ENCODE measurements around the gene PTGR3.
"Not testable (repeated sequence)": the region's sequence is repeated elsewhere in the genome, so short reads cannot be mapped to it uniquely, and the experiment has no call there.

PTGR3 gene

DNA sequence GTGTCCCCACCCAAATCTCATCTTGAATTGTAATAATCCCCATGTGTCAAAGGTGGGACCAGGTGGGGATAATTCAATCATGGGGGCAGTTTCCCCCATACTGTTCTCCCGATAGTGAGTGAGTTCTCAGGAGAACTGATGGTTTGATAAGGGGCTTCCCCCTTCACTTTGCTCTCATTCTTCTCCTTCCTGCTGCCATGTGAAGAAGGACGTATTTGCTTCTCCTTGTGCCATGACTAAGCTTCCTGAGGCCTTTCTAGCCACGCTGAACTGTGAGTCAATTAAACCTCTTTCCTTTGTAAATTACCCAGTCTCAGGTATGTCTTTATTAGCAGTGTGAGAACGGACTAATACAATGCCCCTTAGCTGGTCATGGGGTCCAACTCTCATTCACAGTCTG, 21.2 kb downstream of the PTGR3 start:
- H3K4me3 ChIP-seq (ENCODE audit: low read depth in 1 of 2, low read length in 2 of 2); H3K9ac ChIP-seq (ENCODE audit: low read depth in 1 of 2, low read length in 2 of 2); H3K36me3 ChIP-seq (ENCODE audit: control insufficient read depth in 1 of 2, insufficient read depth in 2 of 2, low read length in 2 of 2); H3K27ac ChIP-seq (ENCODE audit: low read depth, low read length); H3K4me1 ChIP-seq (ENCODE audit: control insufficient read depth in 1 of 2, insufficient read depth in 2 of 2, low read length in 2 of 2); H3K27me3 ChIP-seq (ENCODE audit: control insufficient read depth in 1 of 2, insufficient read depth in 2 of 2, low read length in 2 of 2); H3K9me3 ChIP-seq (ENCODE audit: control insufficient read depth in 1 of 2, low read length in 2 of 2): not testable (repeated sequence)

DNA sequence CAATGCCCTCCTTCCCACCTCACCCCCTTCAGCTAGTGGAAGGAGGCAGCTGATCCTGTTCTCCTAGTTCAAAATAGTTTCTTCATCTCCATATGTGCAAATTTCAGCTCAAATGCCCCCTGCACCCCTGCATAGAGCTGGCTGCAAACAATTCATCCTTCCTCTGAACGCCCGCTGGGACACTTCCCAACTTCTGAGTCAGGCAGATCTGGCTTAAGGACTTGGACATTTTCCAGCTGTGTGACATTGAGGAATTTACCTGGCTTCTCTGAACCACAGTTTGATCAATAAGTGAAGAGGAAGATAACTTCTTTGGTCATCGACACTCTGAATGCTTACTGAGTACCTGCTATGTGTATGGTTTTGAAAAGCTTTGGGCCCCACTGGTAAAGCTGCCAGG, 23.5 kb downstream of the PTGR3 start:
- H3K36me3 ChIP-seq (ENCODE audit: control insufficient read depth in 1 of 2, insufficient read depth in 2 of 2, low read length in 2 of 2): no peaks in the 10 kb centered on the region
- H3K27ac ChIP-seq (ENCODE audit: low read depth, low read length): no peak overlapping the region
- H3K4me1 ChIP-seq (ENCODE audit: control insufficient read depth in 1 of 2, insufficient read depth in 2 of 2, low read length in 2 of 2): no peaks in the 10 kb centered on the region
- H3K4me3 ChIP-seq (ENCODE audit: low read depth in 1 of 2, low read length in 2 of 2): no peak overlapping the region
- peaks cover 0 to 2% of the 10 kb centered on the region in 2 donors for H3K27me3 ChIP-seq (ENCODE audit: control insufficient read depth in 1 of 2, insufficient read depth in 2 of 2, low read length in 2 of 2)
- no peaks in the 10 kb centered on the region for H3K9me3 ChIP-seq (ENCODE audit: control insufficient read depth in 1 of 2, low read length in 2 of 2)
- H3K9ac ChIP-seq (ENCODE audit: low read depth in 1 of 2, low read length in 2 of 2): no peak overlapping the region

DNA sequence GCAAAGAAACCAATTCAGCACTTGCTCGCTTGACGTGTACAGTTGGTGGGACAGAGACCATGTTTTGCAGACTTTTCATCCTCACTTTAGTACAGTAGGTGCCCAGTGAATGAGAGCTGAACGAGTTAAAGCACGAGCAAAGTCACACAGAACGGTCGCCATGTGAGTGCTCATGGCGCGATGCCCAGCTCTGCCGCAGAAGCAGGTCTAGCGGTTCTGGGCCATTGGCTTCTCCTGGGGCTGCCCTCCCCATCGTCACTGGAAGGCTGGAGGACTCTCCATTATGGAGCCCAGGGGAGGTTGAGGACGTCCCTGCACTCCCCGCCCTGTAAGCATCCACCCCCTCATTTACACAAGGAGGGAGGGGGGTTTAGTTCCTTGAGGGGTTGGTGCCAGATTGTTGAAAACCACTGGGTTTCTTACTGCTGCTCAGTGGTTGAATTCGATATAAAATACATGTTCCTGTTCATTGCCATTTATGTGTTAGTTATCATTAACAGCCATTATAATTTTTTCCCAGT, 24.9 kb downstream of the PTGR3 start:
- no peaks in the 10 kb centered on the region for H3K36me3 ChIP-seq (ENCODE audit: control insufficient read depth in 1 of 2, insufficient read depth in 2 of 2, low read length in 2 of 2)
- H3K9ac ChIP-seq (ENCODE audit: low read depth in 1 of 2, low read length in 2 of 2): no peak overlapping the region
- H3K4me1 ChIP-seq (ENCODE audit: control insufficient read depth in 1 of 2, insufficient read depth in 2 of 2, low read length in 2 of 2): no peaks in the 10 kb centered on the region
- no peak overlapping the region for H3K4me3 ChIP-seq (ENCODE audit: low read depth in 1 of 2, low read length in 2 of 2)
- no peaks in the 10 kb centered on the region for H3K9me3 ChIP-seq (ENCODE audit: control insufficient read depth in 1 of 2, low read length in 2 of 2)
- H3K27ac ChIP-seq (ENCODE audit: low read depth, low read length): no peak overlapping the region
- peaks cover 0 to 2% of the 10 kb centered on the region in 2 donors for H3K27me3 ChIP-seq (ENCODE audit: control insufficient read depth in 1 of 2, insufficient read depth in 2 of 2, low read length in 2 of 2)

- Histone ChIP-seq H3K27me3 (ENCODE audit: control insufficient read depth in 1 of 2, insufficient read depth in 2 of 2, low read length in 2 of 2) (peaks cover 0 to 2% of the 10 kb centered on the region in 2 donors), H3K27ac (ENCODE audit: low read depth, low read length) (no peak overlapping the region), H3K4me3 (ENCODE audit: low read depth in 1 of 2, low read length in 2 of 2) (no peak overlapping the region), H3K4me1 (ENCODE audit: control insufficient read depth in 1 of 2, insufficient read depth in 2 of 2, low read length in 2 of 2) (no peaks in the 10 kb centered on the region), H3K9me3 (ENCODE audit: control insufficient read depth in 1 of 2, low read length in 2 of 2) (no peaks in the 10 kb centered on the region), H3K9ac (ENCODE audit: low read depth in 1 of 2, low read length in 2 of 2) (no peak overlapping the region), H3K36me3 (ENCODE audit: control insufficient read depth in 1 of 2, insufficient read depth in 2 of 2, low read length in 2 of 2) (no peaks in the 10 kb centered on the region)
Observed at GRCh38 chr18:75183524-75183923, 25.4 kb downstream of the PTGR3 start.

DNA sequence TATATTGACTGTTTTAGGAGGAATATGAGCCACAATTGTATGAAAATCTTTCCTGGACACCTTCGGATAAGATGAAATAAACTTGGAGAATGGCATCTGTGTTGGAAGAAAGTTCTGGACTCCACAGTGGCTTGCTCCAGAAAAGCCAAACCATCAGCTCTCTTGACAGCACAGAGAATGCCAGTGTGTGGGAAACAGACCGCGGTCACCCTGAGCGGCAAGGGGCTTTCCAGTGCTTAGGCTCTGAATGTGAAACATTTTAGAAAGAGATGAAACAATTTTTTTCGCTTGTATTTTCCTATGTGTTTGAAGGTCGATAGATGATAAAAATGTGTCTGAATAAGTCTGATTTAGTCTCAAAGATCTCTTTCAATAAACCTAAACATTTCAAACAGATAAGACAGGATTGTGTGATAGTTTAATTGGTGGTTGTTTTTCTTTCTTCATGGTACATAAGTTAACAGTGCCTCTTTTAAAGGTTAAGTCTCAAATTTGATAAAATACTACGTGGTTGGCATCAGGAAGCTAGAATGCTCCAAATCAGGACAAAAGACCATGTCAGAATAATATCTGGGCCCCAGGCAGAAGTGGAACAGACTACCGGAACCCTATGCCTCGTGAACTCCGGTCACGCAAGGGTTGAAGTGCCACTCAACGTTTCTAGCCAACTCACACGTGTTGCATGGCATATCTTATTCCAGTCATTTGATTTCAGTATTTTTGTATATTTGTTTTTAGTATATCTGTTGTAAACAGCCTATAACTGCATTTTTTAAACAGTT, 28.9 kb downstream of the PTGR3 start:
- Histone ChIP-seq H3K4me1 (ENCODE audit: control insufficient read depth in 1 of 2, insufficient read depth in 2 of 2, low read length in 2 of 2) (no peaks in the 10 kb centered on the region), H3K9me3 (ENCODE audit: control insufficient read depth in 1 of 2, low read length in 2 of 2) (no peaks in the 10 kb centered on the region), H3K4me3 (ENCODE audit: low read depth in 1 of 2, low read length in 2 of 2) (no peak overlapping the region), H3K36me3 (ENCODE audit: control insufficient read depth in 1 of 2, insufficient read depth in 2 of 2, low read length in 2 of 2) (no peaks in the 10 kb centered on the region), H3K27ac (ENCODE audit: low read depth, low read length) (no peak overlapping the region), H3K27me3 (ENCODE audit: control insufficient read depth in 1 of 2, insufficient read depth in 2 of 2, low read length in 2 of 2) (peaks cover 0 to 2% of the 10 kb centered on the region in 2 donors), H3K9ac (ENCODE audit: low read depth in 1 of 2, low read length in 2 of 2) (no peak overlapping the region)

DNA sequence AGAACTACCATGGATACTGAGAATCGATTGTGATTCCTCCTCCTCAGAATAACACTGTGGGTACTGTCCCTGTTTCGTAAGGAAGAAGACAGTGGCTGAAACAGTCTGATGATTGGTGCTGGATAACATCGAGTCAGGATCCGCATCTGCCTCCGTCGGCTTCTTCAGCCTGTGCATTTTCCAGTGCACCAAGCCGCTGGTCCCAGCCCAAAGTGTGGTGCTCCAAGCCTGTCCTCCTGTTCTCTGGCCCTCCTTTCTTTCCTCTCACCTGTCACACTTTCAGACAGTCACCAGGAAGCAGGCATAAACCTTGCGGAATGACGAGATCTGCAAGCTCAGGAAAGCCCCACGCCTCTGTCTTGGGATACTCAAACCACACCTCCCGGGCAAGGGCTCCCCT, 30.6 kb downstream of the PTGR3 start:
- Histone ChIP-seq H3K36me3 (ENCODE audit: control insufficient read depth in 1 of 2, insufficient read depth in 2 of 2, low read length in 2 of 2) (no peaks in the 10 kb centered on the region), H3K9me3 (ENCODE audit: control insufficient read depth in 1 of 2, low read length in 2 of 2) (no peaks in the 10 kb centered on the region), H3K27me3 (ENCODE audit: control insufficient read depth in 1 of 2, insufficient read depth in 2 of 2, low read length in 2 of 2) (no peaks in the 10 kb centered on the region), H3K27ac (ENCODE audit: low read depth, low read length) (no peak overlapping the region), H3K4me3 (ENCODE audit: low read depth in 1 of 2, low read length in 2 of 2) (no peak overlapping the region), H3K9ac (ENCODE audit: low read depth in 1 of 2, low read length in 2 of 2) (no peak overlapping the region), H3K4me1 (ENCODE audit: control insufficient read depth in 1 of 2, insufficient read depth in 2 of 2, low read length in 2 of 2) (no peaks in the 10 kb centered on the region)

DNA sequence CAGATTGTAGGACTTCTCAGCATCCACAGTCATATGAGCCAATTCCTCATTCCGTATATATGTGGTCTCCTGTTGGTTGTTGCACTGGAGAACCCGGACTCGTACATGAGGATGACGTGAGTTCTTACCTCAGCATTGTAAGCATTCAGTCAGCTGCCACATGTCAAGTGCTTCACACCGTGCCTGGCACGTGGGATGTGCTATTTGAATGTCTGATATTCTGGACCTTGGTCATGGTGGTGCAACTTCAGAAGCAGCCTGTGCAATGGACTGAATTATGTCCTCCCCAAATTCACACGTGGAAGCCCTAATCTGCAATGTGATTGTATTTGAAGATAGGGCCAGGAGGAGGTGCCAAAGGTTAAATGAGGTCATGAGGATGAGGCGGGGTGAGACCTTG, 32.1 kb downstream of the PTGR3 start:
- H3K4me1 ChIP-seq (ENCODE audit: control insufficient read depth in 1 of 2, insufficient read depth in 2 of 2, low read length in 2 of 2): no peaks in the 10 kb centered on the region
- no peaks in the 10 kb centered on the region for H3K27me3 ChIP-seq (ENCODE audit: control insufficient read depth in 1 of 2, insufficient read depth in 2 of 2, low read length in 2 of 2)
- H3K36me3 ChIP-seq (ENCODE audit: control insufficient read depth in 1 of 2, insufficient read depth in 2 of 2, low read length in 2 of 2): no peaks in the 10 kb centered on the region
- no peak overlapping the region for H3K4me3 ChIP-seq (ENCODE audit: low read depth in 1 of 2, low read length in 2 of 2)
- H3K9ac ChIP-seq (ENCODE audit: low read depth in 1 of 2, low read length in 2 of 2): no peak overlapping the region
- H3K27ac ChIP-seq (ENCODE audit: low read depth, low read length): no peak overlapping the region
- H3K9me3 ChIP-seq (ENCODE audit: control insufficient read depth in 1 of 2, low read length in 2 of 2): no peaks in the 10 kb centered on the region

DNA sequence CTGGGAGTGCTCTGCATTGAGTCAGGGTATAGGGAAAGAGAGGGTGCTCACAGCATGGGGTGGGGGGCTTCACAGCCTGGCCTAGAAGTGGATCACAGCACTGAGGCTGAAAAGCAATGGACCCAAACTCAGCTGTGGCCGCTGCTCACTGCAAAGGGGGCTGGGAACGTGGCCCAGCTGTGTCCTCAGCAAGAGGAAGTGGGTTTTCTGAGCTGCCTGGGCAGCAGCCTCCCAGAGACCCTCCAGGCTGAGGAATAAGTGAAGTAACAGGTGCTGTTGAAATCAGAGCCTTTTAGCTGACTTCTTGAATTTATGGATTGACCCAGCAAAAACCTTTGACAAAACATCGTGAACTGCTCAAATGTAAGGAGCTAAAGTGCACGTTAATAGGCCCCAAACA, 35.2 kb downstream of the PTGR3 start:
- Histone ChIP-seq H3K9me3 (ENCODE audit: control insufficient read depth in 1 of 2, low read length in 2 of 2) (no peaks in the 10 kb centered on the region), H3K36me3 (ENCODE audit: control insufficient read depth in 1 of 2, insufficient read depth in 2 of 2, low read length in 2 of 2) (no peaks in the 10 kb centered on the region), H3K9ac (ENCODE audit: low read depth in 1 of 2, low read length in 2 of 2) (no peak overlapping the region), H3K4me3 (ENCODE audit: low read depth in 1 of 2, low read length in 2 of 2) (no peak overlapping the region), H3K4me1 (ENCODE audit: control insufficient read depth in 1 of 2, insufficient read depth in 2 of 2, low read length in 2 of 2) (no peaks in the 10 kb centered on the region), H3K27ac (ENCODE audit: low read depth, low read length) (no peak overlapping the region), H3K27me3 (ENCODE audit: control insufficient read depth in 1 of 2, insufficient read depth in 2 of 2, low read length in 2 of 2) (no peaks in the 10 kb centered on the region)

DNA sequence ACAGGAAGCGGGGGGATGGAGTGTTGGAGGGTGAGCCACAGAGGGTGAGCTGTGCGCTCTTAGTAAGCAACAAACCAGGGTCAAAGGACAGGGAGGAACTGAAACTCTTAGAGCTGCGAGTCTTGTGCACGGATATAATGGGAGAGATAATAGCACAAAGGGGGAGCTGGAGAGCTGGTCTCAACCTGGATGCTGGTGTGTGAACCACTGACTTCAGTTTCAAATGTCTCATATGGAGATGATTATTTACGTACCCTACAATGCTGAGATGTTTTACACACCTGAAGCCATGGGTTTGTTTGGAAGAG, 35.9 kb downstream of the PTGR3 start:
- no peak overlapping the region for H3K4me3 ChIP-seq (ENCODE audit: low read depth in 1 of 2, low read length in 2 of 2)
- no peaks in the 10 kb centered on the region for H3K4me1 ChIP-seq (ENCODE audit: control insufficient read depth in 1 of 2, insufficient read depth in 2 of 2, low read length in 2 of 2)
- H3K27ac ChIP-seq (ENCODE audit: low read depth, low read length): no peak overlapping the region
- H3K36me3 ChIP-seq (ENCODE audit: control insufficient read depth in 1 of 2, insufficient read depth in 2 of 2, low read length in 2 of 2): no peaks in the 10 kb centered on the region
- H3K9me3 ChIP-seq (ENCODE audit: control insufficient read depth in 1 of 2, low read length in 2 of 2): no peaks in the 10 kb centered on the region
- H3K9ac ChIP-seq (ENCODE audit: low read depth in 1 of 2, low read length in 2 of 2): no peak overlapping the region
- no peaks in the 10 kb centered on the region for H3K27me3 ChIP-seq (ENCODE audit: control insufficient read depth in 1 of 2, insufficient read depth in 2 of 2, low read length in 2 of 2)

DNA sequence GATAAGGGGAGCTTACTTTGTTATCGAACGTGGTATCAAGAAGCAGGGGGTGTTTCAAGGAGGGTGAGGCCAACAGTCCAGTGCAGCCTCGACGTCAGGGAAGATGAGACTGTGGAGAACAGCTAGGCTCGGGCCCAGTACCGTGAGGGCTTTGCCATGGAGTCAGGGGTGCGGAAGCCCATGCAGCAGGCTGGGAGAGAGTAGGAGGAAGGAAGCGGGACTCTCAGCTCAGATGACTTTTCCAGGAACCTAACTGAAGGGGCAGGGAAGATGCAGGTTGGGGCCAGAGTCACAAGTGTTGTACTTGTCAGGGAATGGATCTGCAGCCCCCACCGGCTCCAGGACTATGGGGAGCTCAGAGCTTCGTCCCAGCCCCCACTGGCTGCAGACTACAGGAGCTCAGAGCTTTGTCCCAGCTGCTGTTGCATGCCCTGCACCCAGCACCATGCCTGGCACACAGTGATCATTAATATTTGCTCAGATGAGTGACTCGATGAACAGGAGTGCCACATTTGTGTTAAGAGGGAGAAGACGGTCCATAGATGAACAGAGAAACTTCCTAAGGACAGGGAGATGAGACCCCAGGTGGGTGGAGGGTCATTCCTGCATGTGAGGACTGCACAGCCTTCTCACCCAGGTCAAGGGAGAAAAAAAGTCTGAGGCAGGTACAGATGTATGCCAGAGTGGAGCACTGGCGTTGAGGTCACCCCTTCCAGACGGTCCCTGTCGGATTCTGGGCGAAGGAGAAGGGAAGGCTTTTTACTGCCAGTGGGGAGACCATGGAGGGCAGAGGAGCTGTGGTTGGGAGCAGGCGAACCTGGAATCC, 36.4 kb downstream of the PTGR3 start:
- Histone ChIP-seq H3K27ac (ENCODE audit: low read depth, low read length) (no peak overlapping the region), H3K4me3 (ENCODE audit: low read depth in 1 of 2, low read length in 2 of 2) (no peak overlapping the region), H3K4me1 (ENCODE audit: control insufficient read depth in 1 of 2, insufficient read depth in 2 of 2, low read length in 2 of 2) (no peaks in the 10 kb centered on the region), H3K9me3 (ENCODE audit: control insufficient read depth in 1 of 2, low read length in 2 of 2) (no peaks in the 10 kb centered on the region), H3K27me3 (ENCODE audit: control insufficient read depth in 1 of 2, insufficient read depth in 2 of 2, low read length in 2 of 2) (no peaks in the 10 kb centered on the region), H3K36me3 (ENCODE audit: control insufficient read depth in 1 of 2, insufficient read depth in 2 of 2, low read length in 2 of 2) (no peaks in the 10 kb centered on the region), H3K9ac (ENCODE audit: low read depth in 1 of 2, low read length in 2 of 2) (no peak overlapping the region)

Data from duodenal mucosa (tissue), 2 donors.